Spleen (tissue), 7 donors: ENCODE results near the gene CST3.

Experiments used
- CTCF ChIP-seq, 11 experiments: fragments of 200-600 bp in 7 of 11; fragments of 450-650 bp in 4 of 11; sonication (generic) in 4 of 11; IDR thresholded peaks in 8 of 11; conservative IDR thresholded peaks in 3 of 11; 1 replicate in 7 of 11; 2 replicates in 4 of 11; pipeline versions ENCODE4 v1.4.0 to v1.8.0; 2016 to 2021; ENCODE audit warnings: antibody characterized with exemption in 11 of 11, inconsistent platforms in 4 of 11, mild to moderate bottlenecking in 1 of 11
- POLR2A ChIP-seq, 3 donors: fragments of 450-650 bp; IDR thresholded peaks; one replicate each; pipeline ENCODE4 v1.5.1; 2017; ENCODE audit warnings: antibody characterized with exemption in 3 of 3, mild to moderate bottlenecking in 1 of 3
- donor health status: DM: no; HTN: no; CAD: no; lungs with moderate emphysema.
- donor health status: DM: no; HTN: no; CAD: no.
- donor health status: DM: no; HTN: no; CAD: no.

DNA sequence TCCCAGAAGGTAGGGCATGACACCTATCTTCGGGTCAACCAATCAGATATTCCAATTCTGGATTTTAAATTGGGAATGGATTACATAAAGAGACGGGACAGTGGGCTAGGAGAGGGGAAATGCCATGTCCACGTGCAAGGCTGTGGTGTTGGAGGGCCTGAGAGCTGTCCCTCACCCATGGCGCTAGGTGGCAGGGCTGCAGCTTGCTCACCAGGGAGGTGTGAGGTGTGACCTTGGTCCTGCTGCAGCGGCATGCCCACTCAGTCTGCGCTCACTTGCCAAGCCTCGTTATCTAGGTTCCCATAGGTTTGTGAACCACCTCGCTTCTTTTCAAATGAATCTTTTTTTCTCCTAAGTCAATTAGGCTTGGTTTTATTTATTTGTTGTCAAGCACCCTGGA lies 19.4 kb upstream of the CST3 start:
- TF ChIP-seq CTCF (IDR thresholded peaks at IDR 0.05 in 8 of 11, conservative IDR thresholded peaks at IDR 0.05 in 3 of 11): no peak
- no peak for TF ChIP-seq POLR2A (IDR thresholded peaks at IDR 0.05)
